GM21717 (cell line): ENCODE data around the gene CDKAL1.

ENCODE experiments used
- ATAC-seq: cut with Tn5 transposase; IDR thresholded peaks from one replicate; pipeline ENCODE4 v1.9.1; 2021; ENCODE audit warnings: mild to moderate bottlenecking, moderate library complexity; ENCODE audit not compliant: unreplicated experiment

CDKAL1 gene

DNA sequence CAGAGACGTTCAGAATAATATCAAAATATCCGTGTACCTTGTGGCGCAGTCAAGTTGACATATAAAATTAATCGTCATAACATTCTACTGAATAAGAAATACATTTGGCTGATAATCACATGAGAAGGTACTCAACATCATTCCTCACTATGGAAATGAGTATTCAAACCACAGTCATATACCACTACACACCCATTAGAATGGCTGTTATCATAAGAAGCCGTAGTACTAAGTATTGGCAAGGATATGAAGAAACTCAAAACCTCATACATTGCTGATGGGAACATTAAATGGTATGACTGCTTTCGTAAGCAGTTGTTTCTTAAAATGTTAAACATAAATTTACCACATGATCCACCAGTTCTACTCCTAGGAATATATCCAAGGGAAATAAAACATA, 244.7 kb downstream of the CDKAL1 start:
- no peak for ATAC-seq

DNA sequence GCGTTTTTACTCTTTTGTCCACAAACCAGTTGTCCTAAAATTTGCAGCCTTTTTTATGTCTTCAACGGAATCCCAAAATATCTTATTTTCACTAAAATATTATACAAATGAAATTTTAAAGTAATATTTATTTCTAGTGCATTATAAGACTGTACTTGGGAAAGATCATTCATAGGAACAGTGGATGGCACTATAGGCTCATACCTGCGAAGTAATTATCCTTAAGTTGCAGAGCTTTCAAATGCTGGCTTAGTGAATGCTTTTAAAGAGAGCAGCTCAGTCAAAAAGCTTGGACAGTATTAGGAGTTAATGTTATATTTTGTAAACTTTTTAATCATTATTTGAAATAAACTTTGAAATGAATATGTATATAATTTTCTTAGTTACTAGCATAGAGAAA, 254.9 kb downstream of the CDKAL1 start:
- ATAC-seq = no peak

DNA sequence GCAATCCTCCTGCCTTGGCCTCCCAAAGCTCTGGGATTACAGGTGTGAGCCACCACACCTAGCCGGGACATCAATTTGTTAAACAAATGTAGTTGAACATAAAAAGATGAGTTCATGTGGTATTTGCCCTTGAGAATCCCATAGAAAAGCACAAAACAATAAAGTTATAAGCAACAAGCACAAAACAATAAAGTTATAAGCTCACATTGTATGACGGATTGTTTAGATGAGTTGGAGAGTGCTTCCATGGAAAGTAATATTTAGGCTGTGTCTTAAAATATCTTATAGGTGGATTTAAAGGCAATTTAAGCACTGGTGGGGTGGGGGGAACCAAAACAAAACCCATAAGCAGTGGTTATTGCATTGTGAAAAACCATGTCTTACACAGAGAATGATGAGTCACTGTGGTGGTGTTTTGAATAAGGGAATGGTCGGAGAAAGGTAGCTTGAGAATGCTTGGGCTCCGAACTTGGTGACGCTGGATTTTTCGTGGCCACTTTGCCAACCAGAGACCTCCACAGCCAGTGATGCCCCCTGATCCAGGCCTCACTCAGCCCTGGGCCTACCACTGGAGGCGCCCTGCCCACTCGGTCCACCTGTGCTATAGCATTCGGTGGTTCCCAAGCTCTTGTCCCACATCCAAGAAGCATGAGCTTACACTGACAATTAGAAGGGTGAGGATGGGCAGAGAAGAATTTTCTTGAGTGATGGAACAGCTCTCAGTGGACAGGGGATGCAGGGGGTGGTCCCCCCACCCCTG, 256.0 kb downstream of the CDKAL1 start:
- no peak for ATAC-seq

DNA sequence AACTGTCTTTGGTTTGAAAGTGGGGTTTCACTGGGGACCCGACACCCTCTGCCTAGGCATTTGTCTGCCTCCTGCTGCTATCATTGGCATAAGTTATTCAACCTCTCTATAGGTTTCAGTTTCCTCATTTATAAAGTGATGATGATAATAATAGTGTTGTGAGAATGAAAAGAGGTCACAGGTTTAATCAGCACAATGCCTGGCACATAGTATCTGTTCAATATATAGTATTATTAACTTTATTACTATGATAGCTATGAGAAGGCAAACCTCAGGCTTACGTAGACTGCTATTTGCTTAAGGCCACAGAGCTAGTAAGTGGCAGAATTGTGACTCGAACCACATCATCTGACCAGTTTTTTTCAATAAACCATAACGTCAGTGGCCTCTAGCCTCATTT, 256.8 kb downstream of the CDKAL1 start:
- no peak for ATAC-seq

DNA sequence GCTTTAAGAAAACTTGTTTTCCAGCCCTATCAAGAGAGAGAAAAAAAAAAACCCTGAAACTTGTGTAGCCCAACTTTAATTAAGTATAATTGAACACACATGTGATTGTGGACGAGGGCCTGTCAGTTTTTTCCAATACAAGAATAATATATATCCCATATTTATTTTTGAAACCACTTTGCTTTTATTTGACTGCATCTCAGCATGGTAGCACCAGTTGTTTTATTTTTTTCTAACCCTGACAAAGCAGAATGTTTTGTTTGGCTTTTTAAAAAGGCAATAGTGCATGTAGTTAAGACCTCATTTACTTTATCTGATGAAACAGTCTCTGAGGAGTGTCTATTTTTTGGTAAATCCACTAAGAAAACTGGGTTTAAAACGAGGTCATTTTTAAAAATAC, 257.7 kb downstream of the CDKAL1 start:
- ATAC-seq = no peak

DNA sequence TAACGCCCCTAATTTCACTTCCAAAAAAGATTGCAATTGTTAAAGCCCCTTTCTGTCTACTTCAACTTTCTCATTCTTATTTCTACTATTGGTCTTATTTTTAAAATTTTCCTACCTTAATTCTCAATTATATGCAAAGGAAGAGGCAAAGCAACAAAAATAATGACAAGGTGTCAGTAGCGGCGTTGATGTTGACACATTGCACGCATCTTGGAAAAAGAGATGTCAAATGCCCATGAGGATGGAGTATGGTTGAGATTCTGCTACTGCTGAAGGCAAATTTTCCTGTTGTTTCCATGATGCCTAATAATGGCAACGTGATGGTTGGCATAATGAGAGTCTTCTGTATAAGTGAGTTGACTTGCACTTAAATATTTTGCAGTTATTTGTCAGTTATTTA, 258.9 kb downstream of the CDKAL1 start:
- no peak for ATAC-seq

DNA sequence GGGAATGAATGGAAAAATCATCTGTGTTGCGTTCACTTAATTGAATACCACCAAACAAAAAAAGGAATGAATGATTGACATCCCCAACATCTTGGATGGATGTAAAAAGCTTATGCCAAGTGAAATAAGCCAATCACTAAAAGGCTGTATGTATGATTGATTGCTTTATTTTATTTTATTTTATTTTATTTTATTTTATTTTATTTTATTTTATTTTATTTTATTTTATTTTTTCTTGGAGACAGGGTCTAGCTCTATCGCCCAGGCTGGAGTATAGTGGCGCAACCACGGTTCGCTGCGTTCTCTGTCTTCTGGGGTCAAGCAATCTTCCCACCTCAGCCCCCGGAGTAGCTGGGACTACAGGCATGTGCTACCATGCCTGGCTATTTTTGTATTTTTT, 263.3 kb downstream of the CDKAL1 start:
- no peak for ATAC-seq

DNA sequence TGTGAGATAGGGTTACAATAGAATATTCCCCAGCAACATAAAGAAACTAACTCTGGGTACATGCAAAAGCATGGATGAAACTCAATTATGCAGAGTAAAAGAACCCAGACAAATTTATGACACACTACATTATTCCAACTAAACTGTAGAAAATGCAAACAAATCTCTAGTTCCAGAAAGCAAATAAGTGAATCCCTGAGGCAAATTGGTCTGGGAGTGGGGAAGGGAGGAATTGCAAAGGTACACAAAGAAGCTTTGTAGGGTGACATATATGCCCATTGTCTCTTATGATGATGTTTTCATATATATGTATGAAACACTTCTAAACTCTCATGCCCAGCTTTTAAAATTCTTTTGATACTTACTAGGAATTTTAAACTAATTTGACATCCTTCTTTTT, 266.0 kb downstream of the CDKAL1 start:
- no peak for ATAC-seq

DNA sequence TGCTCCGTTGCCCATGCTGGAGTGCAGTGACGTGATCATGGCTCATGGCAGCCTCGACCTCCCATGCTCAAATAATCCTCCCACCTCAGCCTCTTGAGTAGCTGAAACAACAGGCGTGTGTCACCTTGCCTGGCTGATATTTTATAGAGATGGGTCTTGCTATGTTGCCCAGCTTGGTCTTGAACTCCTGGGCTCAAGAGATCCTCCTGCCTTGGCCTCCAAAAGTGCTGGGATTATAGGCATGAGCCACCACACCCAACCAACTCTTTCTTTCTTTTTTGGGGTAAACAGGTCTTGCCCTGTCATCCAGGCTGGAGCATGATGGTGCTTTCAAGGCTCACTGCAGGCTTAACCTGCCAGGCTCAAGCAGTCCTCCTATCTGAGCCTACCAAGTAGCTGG, 266.4 kb downstream of the CDKAL1 start:
- no peak for ATAC-seq

DNA sequence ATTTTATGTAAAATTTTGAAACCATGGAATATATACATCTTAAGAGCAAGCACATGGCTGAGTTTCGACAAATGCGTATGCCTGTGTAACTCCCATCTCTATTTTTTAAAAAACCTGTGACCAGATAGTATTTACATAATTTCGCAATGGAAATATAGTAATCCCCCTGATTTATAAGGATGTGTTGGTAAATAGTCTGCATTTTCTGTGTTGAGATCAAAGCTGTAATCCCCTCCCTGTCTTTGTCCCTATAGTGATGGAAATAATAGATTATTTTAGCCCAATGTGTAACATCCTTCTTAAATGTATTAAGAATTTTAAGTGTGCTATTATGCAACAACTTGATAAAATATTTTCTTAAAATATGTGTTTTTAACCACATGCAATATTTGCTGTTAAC, 267.3 kb downstream of the CDKAL1 start:
- ATAC-seq = no peak

DNA sequence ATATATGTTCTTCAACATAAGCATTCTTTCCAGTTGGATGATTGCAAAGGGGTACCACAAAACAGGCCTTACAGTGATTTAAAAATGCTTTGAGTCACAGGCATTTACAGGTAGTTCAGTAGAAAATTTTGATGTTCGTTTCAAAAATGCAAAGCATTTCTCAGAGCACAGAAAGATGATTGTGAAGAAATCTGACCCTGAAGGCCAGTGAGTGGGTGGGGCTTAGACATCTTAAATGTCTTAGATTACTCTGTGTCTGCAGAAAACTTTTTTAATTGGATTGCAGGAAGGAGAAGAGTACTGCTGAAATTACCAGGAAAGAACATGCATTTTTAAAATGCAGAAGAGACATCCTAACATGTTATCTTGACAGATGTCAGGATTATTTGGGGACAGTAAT, 268.3 kb downstream of the CDKAL1 start:
- ATAC-seq = no peak

DNA sequence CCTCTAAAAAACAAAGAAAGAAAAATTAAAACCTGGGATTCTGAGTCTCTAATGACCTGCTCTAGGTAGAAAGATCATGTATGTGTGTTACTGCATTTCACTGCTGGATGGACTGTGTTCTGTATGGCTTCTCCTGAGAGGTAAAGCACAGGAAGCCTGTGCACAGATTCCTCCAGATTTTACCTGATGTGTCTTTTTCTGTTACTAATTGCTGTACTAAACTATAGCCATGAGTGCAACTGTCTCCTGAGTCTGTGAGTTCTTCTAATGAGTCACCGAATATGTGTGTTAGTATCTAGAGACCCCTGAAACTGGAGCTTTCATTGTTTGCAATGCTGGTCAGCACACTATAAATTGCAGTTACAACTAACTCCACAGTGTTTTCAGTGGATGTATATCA, 270.8 kb downstream of the CDKAL1 start:
- ATAC-seq = no peak

DNA sequence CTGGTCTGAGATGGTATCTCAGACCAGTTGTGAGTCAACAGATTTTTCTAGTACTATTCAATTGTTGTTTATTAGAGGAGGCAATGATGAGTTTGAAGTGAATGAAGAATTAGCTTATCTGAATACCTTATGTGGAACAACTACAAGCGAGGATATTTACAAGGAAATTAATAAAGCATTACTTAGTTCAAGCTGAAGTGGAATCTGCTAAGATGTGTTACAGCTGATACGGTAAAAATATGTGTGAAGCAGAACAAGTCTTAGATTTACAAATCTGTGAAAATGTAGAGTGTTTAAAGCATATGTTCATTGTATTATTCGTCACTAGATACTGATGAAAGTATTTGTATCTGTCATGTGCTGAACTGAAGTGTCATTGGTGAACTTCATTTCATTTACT, 272.4 kb downstream of the CDKAL1 start:
- ATAC-seq = no peak

DNA sequence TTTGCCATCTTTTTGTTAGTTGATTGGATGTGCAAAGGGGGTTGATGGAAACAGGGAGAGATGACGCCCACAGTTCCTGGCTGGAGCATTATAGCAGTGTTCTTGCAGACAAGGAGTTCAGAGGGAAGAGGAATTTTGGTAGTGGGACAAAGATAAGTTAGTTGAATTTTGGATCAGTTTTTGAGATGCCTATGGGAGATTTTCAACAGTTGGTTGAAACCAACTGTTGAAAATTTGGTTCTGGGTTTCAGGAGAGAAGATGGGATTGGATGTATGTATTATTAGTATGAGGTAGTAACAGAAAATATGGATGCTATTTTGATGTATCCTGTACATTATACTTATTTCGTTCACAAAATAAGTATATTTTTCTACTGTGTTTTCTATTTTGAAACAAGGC, 274.2 kb downstream of the CDKAL1 start:
- ATAC-seq = no peak

DNA sequence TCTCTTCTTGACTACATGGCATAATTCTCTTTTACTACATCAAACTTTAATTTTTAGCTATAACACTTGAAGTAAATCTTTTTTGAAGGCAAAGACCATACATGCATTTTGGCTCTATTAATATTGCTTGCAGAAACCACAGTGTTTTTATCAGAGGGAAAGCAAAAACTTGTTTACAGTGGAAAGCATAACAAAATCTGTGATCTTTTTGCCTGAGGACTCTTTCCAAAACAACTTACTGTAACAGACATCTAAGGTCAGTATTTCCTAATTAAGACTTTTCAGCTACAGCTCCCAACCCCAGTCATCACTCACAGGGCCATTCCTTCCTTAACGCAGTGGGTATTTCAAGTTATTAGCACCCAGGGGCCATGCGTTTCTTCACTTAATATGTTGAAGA, 274.7 kb downstream of the CDKAL1 start:
- ATAC-seq = no peak

DNA sequence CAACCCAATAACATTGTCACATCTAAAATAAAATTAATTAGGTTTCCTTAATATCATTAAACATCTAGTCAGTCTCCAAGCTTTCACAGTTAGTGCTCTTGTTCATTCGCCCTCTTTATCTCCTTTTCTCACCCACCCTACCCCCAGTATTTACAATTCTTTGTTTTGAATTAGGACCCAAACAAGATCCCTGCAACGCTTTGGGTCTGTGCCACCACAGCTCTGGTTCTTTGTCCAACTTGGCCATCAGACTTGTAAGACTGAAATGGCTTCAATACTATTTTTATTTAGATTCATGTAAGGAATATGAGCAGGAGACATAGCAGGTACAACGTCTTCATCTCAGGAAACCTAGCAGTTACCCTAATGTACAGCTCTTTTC, 276.5 kb downstream of the CDKAL1 start:
- ATAC-seq = no peak

DNA sequence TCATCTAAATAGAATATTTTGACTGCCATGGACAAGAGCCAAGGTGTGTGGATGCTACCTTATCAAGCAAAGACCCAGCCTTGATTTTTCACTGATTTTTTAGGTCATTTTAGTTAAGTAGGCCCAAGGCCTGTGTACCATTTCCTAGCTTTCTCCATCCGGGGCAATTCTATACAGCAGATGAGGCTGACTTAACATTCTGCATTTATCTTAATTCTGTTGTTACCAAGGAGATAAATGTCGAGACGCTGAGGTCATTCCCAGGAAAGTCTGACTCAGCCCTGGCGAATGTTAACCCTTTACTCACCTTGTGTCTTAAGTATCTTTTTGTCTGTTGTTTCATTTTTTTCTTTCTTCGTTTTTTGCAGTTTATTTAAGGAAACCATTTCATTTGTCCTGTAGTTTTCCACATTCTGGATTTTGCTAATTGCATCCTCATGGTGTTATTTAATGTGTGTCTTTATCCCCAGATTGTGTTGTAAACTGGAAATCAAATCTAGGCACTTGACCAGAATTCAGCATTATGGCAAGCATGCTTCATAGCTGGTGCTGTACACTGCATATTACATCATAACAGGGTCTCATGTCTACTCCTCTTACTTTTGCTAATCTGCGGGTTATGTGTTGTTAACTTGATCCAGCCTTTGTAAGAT, 277.0 kb downstream of the CDKAL1 start:
- ATAC-seq = no peak

DNA sequence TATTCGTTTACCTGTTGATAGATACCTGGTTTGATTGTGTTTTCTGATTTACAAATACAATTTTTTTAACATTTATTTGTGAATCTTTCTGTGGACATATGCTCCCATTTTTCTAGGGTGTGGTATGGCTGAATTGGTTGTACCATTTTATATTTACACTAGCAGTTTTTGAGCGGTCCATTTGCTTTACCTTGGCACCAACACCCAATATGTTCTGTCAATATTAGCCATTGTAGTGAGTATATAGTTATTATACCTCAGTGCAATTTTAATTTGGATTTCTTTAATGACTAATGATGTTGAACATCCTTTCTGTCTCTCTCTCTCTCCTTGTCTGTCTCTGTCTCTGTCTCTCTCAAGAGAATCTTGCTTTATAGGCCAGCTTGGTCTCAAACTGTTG, 278.5 kb downstream of the CDKAL1 start:
- no peak for ATAC-seq

DNA sequence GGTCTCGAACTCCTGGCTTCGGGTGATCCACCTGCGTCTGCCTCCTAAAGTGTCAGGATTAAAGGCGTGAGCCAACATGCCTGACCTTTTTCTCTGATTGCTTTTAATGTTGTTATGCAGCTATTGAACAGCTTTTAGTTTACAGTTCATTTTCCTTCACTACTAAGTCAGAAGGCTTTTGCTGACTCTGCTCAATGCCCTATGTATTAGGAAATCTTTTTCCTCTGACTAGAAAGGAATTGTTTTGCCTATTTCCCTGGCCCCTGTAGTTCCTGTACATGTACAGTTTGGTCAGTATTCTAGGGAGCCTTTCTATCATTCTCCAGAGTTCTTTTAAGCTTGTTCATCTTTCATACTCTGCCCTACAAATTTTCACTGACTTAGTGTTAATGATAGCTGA, 280.2 kb downstream of the CDKAL1 start:
- ATAC-seq = no peak

DNA sequence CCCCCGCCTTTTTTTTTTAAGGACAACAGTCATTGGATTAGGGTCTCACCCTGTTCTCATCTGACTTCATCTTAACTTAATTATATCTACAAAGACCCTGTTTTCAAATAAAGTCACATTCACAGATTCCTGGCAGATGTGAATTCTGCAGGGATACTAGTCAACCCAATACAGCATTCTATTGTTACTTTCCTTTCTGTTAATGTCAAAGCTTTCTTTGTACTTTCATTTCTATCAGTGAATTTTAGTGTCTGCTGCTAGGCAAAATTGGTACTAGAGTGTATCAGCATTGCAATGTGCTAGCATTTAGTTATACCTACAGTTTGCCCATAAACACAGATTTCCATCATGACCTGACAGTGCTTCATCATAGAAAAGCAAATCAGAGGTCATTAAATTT, 281.9 kb downstream of the CDKAL1 start:
- no peak for ATAC-seq

DNA sequence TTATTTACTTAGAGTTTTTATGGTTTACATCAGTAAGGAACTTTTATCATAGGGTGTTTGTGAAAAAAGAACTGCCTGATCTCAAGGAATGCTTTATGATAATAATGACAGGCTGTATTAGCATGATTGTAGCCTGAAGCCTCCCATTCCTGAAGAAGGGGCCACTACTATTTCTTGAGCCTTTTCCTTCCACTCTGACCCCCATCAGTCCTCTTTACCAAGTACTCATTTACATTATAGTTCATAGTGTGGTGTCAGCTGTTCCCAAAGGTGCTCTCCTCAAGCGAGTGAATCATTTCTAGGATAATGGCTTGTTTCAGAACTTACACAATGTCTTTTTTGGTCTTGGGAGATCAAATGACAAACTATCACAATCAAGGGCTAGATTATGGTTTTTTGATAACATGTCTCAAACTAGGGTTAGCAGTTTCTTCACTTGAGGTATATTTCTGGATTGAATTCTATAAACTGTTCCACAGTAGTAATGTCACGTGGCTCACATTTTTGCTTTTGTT, 283.6 kb downstream of the CDKAL1 start:
- no peak for ATAC-seq

DNA sequence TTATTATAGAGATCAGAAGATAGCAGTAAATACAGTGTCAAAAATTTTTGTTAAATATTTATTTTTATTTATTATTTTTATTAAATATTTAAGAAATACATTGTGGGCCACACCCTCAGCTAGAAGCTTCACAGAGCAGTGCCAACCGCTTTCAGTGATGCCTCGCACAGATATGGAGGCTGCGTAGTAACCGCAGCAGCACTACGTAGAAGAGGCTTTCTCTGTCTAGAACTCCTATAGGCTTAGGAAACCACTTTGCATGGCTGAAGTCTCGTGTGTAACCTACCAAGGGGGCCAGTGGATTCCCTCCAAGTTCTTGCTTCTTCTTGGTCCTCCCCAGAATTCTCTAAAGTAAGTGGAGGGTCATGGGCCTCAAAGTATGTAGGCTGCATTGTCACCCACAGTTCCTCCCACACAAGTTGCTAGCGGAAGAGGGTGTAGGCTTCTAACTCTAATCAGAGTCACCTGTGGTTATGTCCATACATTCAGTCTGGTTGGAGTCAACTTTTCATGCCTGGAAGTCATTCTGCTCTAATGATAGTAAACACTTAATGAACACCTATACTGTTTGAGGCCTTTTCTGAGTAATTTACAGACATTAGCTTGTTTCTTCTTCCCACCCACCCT, 285.6 kb downstream of the CDKAL1 start:
- no peak for ATAC-seq
